ENCODE measurements around the gene CCDC148.
"Not testable (repeated sequence)": the region's sequence is repeated elsewhere in the genome, so short reads cannot be mapped to it uniquely, and the experiment has no call there.

The CCDC148 gene

GRCh38 chr2:158234497-158234896 lies 222.1 kb downstream of the CCDC148 start:
- no peak for DNase-seq
- H3K27me3 Mint-ChIP-seq: peaks cover 4% of the 10 kb centered on the region
- no peak overlapping the region for H3K27ac Mint-ChIP-seq
- no peaks in the 10 kb centered on the region for H3K4me1 Mint-ChIP-seq (ENCODE audit: low read depth)
- H3K4me3 Mint-ChIP-seq: no peak overlapping the region
- H3K36me3 Mint-ChIP-seq (ENCODE audit: low read depth): no peaks in the 10 kb centered on the region
- no peaks in the 10 kb centered on the region for H3K9me3 Mint-ChIP-seq

GRCh38 chr2:158232476-158232875 lies 224.1 kb downstream of the CCDC148 start:
- peaks cover 4% of the 10 kb centered on the region for H3K27me3 Mint-ChIP-seq
- H3K27ac Mint-ChIP-seq: no peak overlapping the region
- no peak overlapping the region for H3K4me3 Mint-ChIP-seq
- H3K4me1 Mint-ChIP-seq (ENCODE audit: low read depth): no peaks in the 10 kb centered on the region
- DNase-seq: no peak
- no peaks in the 10 kb centered on the region for H3K9me3 Mint-ChIP-seq
- no peaks in the 10 kb centered on the region for H3K36me3 Mint-ChIP-seq (ENCODE audit: low read depth)

GRCh38 chr2:158228943-158229508 lies 227.5 kb downstream of the CCDC148 start:
- H3K4me3 Mint-ChIP-seq: no peak overlapping the region
- no peaks in the 10 kb centered on the region for H3K9me3 Mint-ChIP-seq
- no peaks in the 10 kb centered on the region for H3K4me1 Mint-ChIP-seq (ENCODE audit: low read depth)
- H3K27me3 Mint-ChIP-seq: peaks cover 6% of the 10 kb centered on the region
- no peak for DNase-seq
- H3K36me3 Mint-ChIP-seq (ENCODE audit: low read depth): no peaks in the 10 kb centered on the region
- H3K27ac Mint-ChIP-seq: no peak overlapping the region

GRCh38 chr2:158223066-158223465 lies 233.5 kb downstream of the CCDC148 start:
- DNase-seq; H3K27ac Mint-ChIP-seq; H3K4me1 Mint-ChIP-seq (ENCODE audit: low read depth); H3K36me3 Mint-ChIP-seq (ENCODE audit: low read depth); H3K4me3 Mint-ChIP-seq; H3K9me3 Mint-ChIP-seq: not testable (repeated sequence)
- H3K27me3 Mint-ChIP-seq: peaks cover 31% of the 10 kb centered on the region

- Mint-ChIP-seq H3K36me3 (ENCODE audit: low read depth) (no peaks in the 10 kb centered on the region), H3K4me1 (ENCODE audit: low read depth) (no peaks in the 10 kb centered on the region), H3K27me3 (peaks cover 31% of the 10 kb centered on the region), H3K27ac (no peak overlapping the region), H3K9me3 (no peaks in the 10 kb centered on the region), H3K4me3 (no peak overlapping the region)
- DNase-seq: no peak
Observed at GRCh38 chr2:158221063-158222020, 235.2 kb downstream of the CCDC148 start.

GRCh38 chr2:158217593-158217992 lies 239.0 kb downstream of the CCDC148 start:
- no peak overlapping the region for H3K27ac Mint-ChIP-seq
- H3K4me1 Mint-ChIP-seq (ENCODE audit: low read depth): peaks cover 8% of the 10 kb centered on the region
- peaks cover 17% of the 10 kb centered on the region for H3K27me3 Mint-ChIP-seq
- no peak for DNase-seq
- no peaks in the 10 kb centered on the region for H3K9me3 Mint-ChIP-seq
- no peaks in the 10 kb centered on the region for H3K36me3 Mint-ChIP-seq (ENCODE audit: low read depth)
- no peak overlapping the region for H3K4me3 Mint-ChIP-seq

- H3K36me3 Mint-ChIP-seq (ENCODE audit: low read depth): no peaks in the 10 kb centered on the region
- H3K9me3 Mint-ChIP-seq: no peaks in the 10 kb centered on the region
- H3K4me1 Mint-ChIP-seq (ENCODE audit: low read depth): peaks cover 8% of the 10 kb centered on the region
- DNase-seq: no peak
- no peak overlapping the region for H3K4me3 Mint-ChIP-seq
- H3K27ac Mint-ChIP-seq: no peak overlapping the region
- H3K27me3 Mint-ChIP-seq: peaks cover 6% of the 10 kb centered on the region
Observed at GRCh38 chr2:158214431-158214830, 242.1 kb downstream of the CCDC148 start.

- Mint-ChIP-seq H3K4me3 (no peak overlapping the region), H3K9me3 (no peaks in the 10 kb centered on the region), H3K27me3 (peaks cover 3% of the 10 kb centered on the region), H3K27ac (no peak overlapping the region), H3K36me3 (ENCODE audit: low read depth) (no peaks in the 10 kb centered on the region), H3K4me1 (ENCODE audit: low read depth) (peaks cover 8% of the 10 kb centered on the region)
- no peak for DNase-seq
Observed at GRCh38 chr2:158213773-158214172, 242.8 kb downstream of the CCDC148 start.

- Mint-ChIP-seq H3K36me3 (ENCODE audit: low read depth) (no peaks in the 10 kb centered on the region), H3K27ac (no peak overlapping the region), H3K9me3 (no peaks in the 10 kb centered on the region), H3K4me1 (ENCODE audit: low read depth) (peaks cover 8% of the 10 kb centered on the region), H3K4me3 (no peak overlapping the region), H3K27me3 (peaks cover 3% of the 10 kb centered on the region)
- DNase-seq: no peak
Observed at GRCh38 chr2:158212301-158212700, 244.3 kb downstream of the CCDC148 start.

GRCh38 chr2:158211502-158211901 lies 245.1 kb downstream of the CCDC148 start:
- Mint-ChIP-seq H3K9me3 (no peaks in the 10 kb centered on the region), H3K4me3 (no peak overlapping the region), H3K27ac (no peak overlapping the region), H3K27me3 (peaks cover 3% of the 10 kb centered on the region), H3K36me3 (ENCODE audit: low read depth) (no peaks in the 10 kb centered on the region), H3K4me1 (ENCODE audit: low read depth) (peaks cover 8% of the 10 kb centered on the region)
- DNase-seq: no peak

- no peaks in the 10 kb centered on the region for H3K36me3 Mint-ChIP-seq (ENCODE audit: low read depth)
- no peak for DNase-seq
- no peaks in the 10 kb centered on the region for H3K9me3 Mint-ChIP-seq
- H3K27me3 Mint-ChIP-seq: peaks cover 22% of the 10 kb centered on the region
- H3K4me3 Mint-ChIP-seq: no peak overlapping the region
- H3K4me1 Mint-ChIP-seq (ENCODE audit: low read depth): no peaks in the 10 kb centered on the region
- no peak overlapping the region for H3K27ac Mint-ChIP-seq
Observed at GRCh38 chr2:158207354-158207753, 249.2 kb downstream of the CCDC148 start.

- Mint-ChIP-seq H3K36me3 (ENCODE audit: low read depth) (no peaks in the 10 kb centered on the region), H3K27me3 (peaks cover 24% of the 10 kb centered on the region), H3K4me1 (ENCODE audit: low read depth) (no peaks in the 10 kb centered on the region), H3K27ac (no peak overlapping the region), H3K4me3 (no peak overlapping the region), H3K9me3 (no peaks in the 10 kb centered on the region)
- DNase-seq: no peak
Observed at GRCh38 chr2:158205215-158205614, 251.3 kb downstream of the CCDC148 start.

GRCh38 chr2:158204741-158205165 lies 251.8 kb downstream of the CCDC148 start:
- Mint-ChIP-seq H3K4me1 (ENCODE audit: low read depth) (no peaks in the 10 kb centered on the region), H3K27me3 (peaks cover 28% of the 10 kb centered on the region), H3K27ac (no peak overlapping the region), H3K9me3 (no peaks in the 10 kb centered on the region), H3K36me3 (ENCODE audit: low read depth) (no peaks in the 10 kb centered on the region), H3K4me3 (no peak overlapping the region)
- DNase-seq: no peak

- Mint-ChIP-seq H3K36me3 (ENCODE audit: low read depth) (no peaks in the 10 kb centered on the region), H3K27me3 (peaks cover 40% of the 10 kb centered on the region), H3K4me1 (ENCODE audit: low read depth) (no peaks in the 10 kb centered on the region), H3K4me3 (no peak overlapping the region), H3K9me3 (no peaks in the 10 kb centered on the region), H3K27ac (no peak overlapping the region)
- no peak for DNase-seq
Observed at GRCh38 chr2:158202161-158202815, 254.3 kb downstream of the CCDC148 start.
